SK-N-SH treated with all-trans-retinoic acid at 6 μM for 48 hours (cell line): ENCODE measurements around the gene GRAMD4.

Source experiments
- ARNTL ChIP-seq: fragments of 450-650 bp; formaldehyde crosslinking; IDR thresholded peaks from 2 replicates; pipeline ENCODE4 v1.5.0; 2020; ENCODE audit warnings: low read depth, mild to moderate bottlenecking, moderate library complexity, borderline replicate concordance
- CSRNP3 ChIP-seq: fragments of 250-450 bp; sonication (Bioruptor Pico); IDR thresholded peaks from 2 replicates; pipeline ENCODE4 v1.5.1; 2021; ENCODE audit warnings: mild to moderate bottlenecking, moderate library complexity
- PATZ1 ChIP-seq: fragments of 250-450 bp; sonication (Bioruptor Pico); IDR thresholded peaks from 2 replicates; pipeline ENCODE4 v1.8.0; 2020; ENCODE audit warnings: mild to moderate bottlenecking, moderate library complexity, borderline replicate concordance
- PPARA ChIP-seq: fragments of 250-450 bp; sonication (Bioruptor Pico); IDR thresholded peaks from 2 replicates; pipeline ENCODE4 v1.5.0; 2020; ENCODE audit warnings: mild to moderate bottlenecking, borderline replicate concordance

- no peak for TF ChIP-seq CSRNP3 (CRISPR knock-in tag)
- no peak for TF ChIP-seq ARNTL (CRISPR knock-in tag)
- no peak for TF ChIP-seq PATZ1 (CRISPR knock-in tag)
- no peak for TF ChIP-seq PPARA (CRISPR knock-in tag)
Measured at GRCh38 chr22:46625843-46626349, 5.7 kb downstream of the GRAMD4 start.
